GM12878 (cell line): ENCODE measurements around the gene GNPTG. TPM values are rescaled to one million over a fixed set of nuclear protein-coding genes. Genes with fewer than 3 reads are reported as not detected.

Source experiments
- ATAC-seq: fragments of 200-7000 bp; cut with Tn5 transposase; 3 replicates; pipeline ENCODE4 v1.9.1; 2020; ENCODE audit warnings: mild to moderate bottlenecking, moderate library complexity
- BruUV-seq: library from RNA; stranded (reverse); fragments of 400-500 nt; replicated peaks from 2 replicates; lab custom pipeline; 2021; lab: Mats Ljungman, UMichigan
- CTCF ChIA-PET: fragments of 300-600 bp; sonication (Branson Sonifier 250); formaldehyde crosslinking; extraction: SDS; loops from one replicate; lab custom pipeline; 2021; ENCODE audit warnings: inconsistent platforms; lab: Yijun Ruan, JAX
- POLR2A ChIA-PET: fragments of 350-600 bp; formaldehyde crosslinking; extraction: SDS; loops from one replicate; lab custom pipeline; 2021; ENCODE audit warnings: inconsistent platforms; lab: Charles Lee
- RAD21 ChIA-PET: fragments of 300-600 bp; sonication (Branson Sonifier 250); formaldehyde crosslinking; loops from one replicate; lab custom pipeline; 2023; ENCODE audit warnings: antibody characterized with exemption; ENCODE audit not compliant: unreplicated experiment; lab: Charles Lee
- SMC1A ChIA-PET: fragments of 300-600 bp; sonication (Branson Sonifier 250); formaldehyde crosslinking; loops from one replicate; lab custom pipeline; 2023; ENCODE audit not compliant: unreplicated experiment, uncharacterized antibody; lab: Charles Lee
- DNase-seq: peaks from one replicate; pipeline ENCODE4 v3.0.0-alpha.2; 2011; ENCODE audit warnings: low read depth, low spot score
- FAIRE-seq: peaks from 3 replicates; lab custom pipeline; 2011; peaks lifted over from hg19 to GRCh38; lab: Jason Lieb, UNC
- H2AFZ ChIP-seq: 2 replicates; pipeline ENCODE4 v1.6.0; 2011; ENCODE audit warnings: low read depth, low read length, control low read depth; ENCODE audit not compliant: control insufficient read depth
- H3K27ac ChIP-seq: 2 replicates; pipeline ENCODE4 v1.5.1; 2011; ENCODE audit warnings: control low read depth; ENCODE audit not compliant: control insufficient read depth, insufficient read depth
- H3K27me3 ChIP-seq, 2 experiments: replicated peaks in 1 of 2; 2 replicates each; pipeline versions ENCODE4 v1.6.0 to v1.6.1; 2011; ENCODE audit warnings: low read length in 1 of 2; ENCODE audit not compliant: control insufficient read depth in 2 of 2, insufficient read depth in 2 of 2
- H3K36me3 ChIP-seq, 2 experiments: 2 replicates each; pipeline ENCODE4 v1.5.1; 2011; ENCODE audit warnings: low read length in 1 of 2; ENCODE audit not compliant: control insufficient read depth in 2 of 2, insufficient read depth in 2 of 2
- H3K4me1 ChIP-seq: 2 replicates; pipeline ENCODE4 v1.6.1; 2011; ENCODE audit warnings: mild to moderate bottlenecking, low read length, moderate library complexity, mixed read lengths; ENCODE audit not compliant: control insufficient read depth, insufficient read depth
- H3K4me2 ChIP-seq: 2 replicates; pipeline ENCODE4 v1.6.0; 2011; ENCODE audit warnings: control low read depth; ENCODE audit not compliant: control insufficient read depth, insufficient read depth
- H3K4me3 ChIP-seq: fragments of 200-600 bp; sonication (generic); 2 replicates; pipeline ENCODE4 v1.5.1; 2016
- H3K79me2 ChIP-seq: 2 replicates; pipeline ENCODE4 v1.6.0; 2011; ENCODE audit warnings: low read length; ENCODE audit not compliant: control insufficient read depth, insufficient read depth
- H3K9ac ChIP-seq: 2 replicates; pipeline ENCODE4 v1.8.0; 2011; ENCODE audit warnings: low read length, control low read depth, mixed read lengths; ENCODE audit not compliant: control insufficient read depth, insufficient read depth
- H3K9me3 ChIP-seq: replicated peaks from 3 replicates; pipeline ENCODE4 v1.5.1; 2011; ENCODE audit warnings: mild to moderate bottlenecking, low read length; ENCODE audit not compliant: control insufficient read depth, insufficient read depth
- H4K20me1 ChIP-seq: 2 replicates; pipeline ENCODE4 v1.6.0; 2011; ENCODE audit not compliant: control insufficient read depth, insufficient read depth
- BHLHE40 ChIP-seq, 2 experiments: fragments of 450-650 bp in 1 of 2; IDR thresholded peaks; 2 replicates each; pipeline ENCODE4 v1.6.1; 2011 to 2017; ENCODE audit warnings: low read depth in 2 of 2, borderline replicate concordance in 1 of 2, improper control_type of control experiment in 1 of 2, low read length in 1 of 2, mild to moderate bottlenecking in 1 of 2
- BRCA1 ChIP-seq: IDR thresholded peaks from 2 replicates; pipeline ENCODE4 v1.6.1; 2011; ENCODE audit warnings: low read depth, low read length, improper control_type of control experiment
- CHD4 ChIP-seq: fragments of 200-600 bp; sonication (generic); IDR thresholded peaks from 2 replicates; pipeline ENCODE4 v1.6.1; 2016; ENCODE audit warnings: mild to moderate bottlenecking
- GABPA ChIP-seq: IDR thresholded peaks from 2 replicates; pipeline ENCODE4 v1.6.1; 2014; ENCODE audit warnings: antibody characterized with exemption, low read depth, mild to moderate bottlenecking, inconsistent platforms
- HDAC2 ChIP-seq: fragments of 200-600 bp; sonication (generic); IDR thresholded peaks from 2 replicates; pipeline ENCODE4 v1.6.1; 2017
- HDAC6 ChIP-seq: fragments of 200-600 bp; sonication (generic); IDR thresholded peaks from one replicate; pipeline ENCODE4 v1.8.0; 2017; ENCODE audit warnings: antibody characterized with exemption; ENCODE audit not compliant: unreplicated experiment
- MYC ChIP-seq: IDR thresholded peaks from 2 replicates; pipeline ENCODE4 v1.6.1; 2011; ENCODE audit warnings: mild to moderate bottlenecking, low read length, moderate library complexity, inconsistent platforms; ENCODE audit not compliant: insufficient read depth, insufficient replicate concordance, insufficient read length, severe bottlenecking
- POLR2AphosphoS2 ChIP-seq: IDR thresholded peaks from 2 replicates; pipeline ENCODE4 v1.6.1; 2011; ENCODE audit warnings: low read depth, mild to moderate bottlenecking, low read length, improper control_type of control experiment, moderate library complexity
- POLR2AphosphoS5 ChIP-seq: IDR thresholded peaks from 2 replicates; pipeline ENCODE4 v1.6.1; 2011; ENCODE audit warnings: mild to moderate bottlenecking, low read length, inconsistent platforms
- SIX5 ChIP-seq: IDR thresholded peaks from 2 replicates; pipeline ENCODE4 v1.6.1; 2011; ENCODE audit warnings: mild to moderate bottlenecking, low read depth, low read length, moderate library complexity; ENCODE audit not compliant: severe bottlenecking
- STAT3 ChIP-seq: IDR thresholded peaks from 2 replicates; pipeline ENCODE4 v1.6.1; 2011; ENCODE audit warnings: low read depth, low read length, improper control_type of control experiment
- ZNF274 ChIP-seq: IDR thresholded peaks from one replicate; pipeline ENCODE4 v1.8.0; 2011; ENCODE audit not compliant: insufficient read length, insufficient read depth
- WGBS: methylation state at CpG from one replicate; pipeline ENCODE4 v1.1.6; 2016; ENCODE audit warnings: low lambda C conversion rate; ENCODE audit not compliant: insufficient replicate concordance, insufficient coverage; ENCODE audit errors: missing lambda C conversion rate; 5-methylcytosine and 5-hydroxymethylcytosine counted together
- in situ Hi-C: fragments of 300-500 bp; cut with MboI; formaldehyde crosslinking; loops from 9 replicates; pipeline ENCODE4 v1.14.3; 2018; ENCODE audit warnings: mixed read lengths
- intact Hi-C: fragments of 100-400 bp; cut with micrococcal nuclease; formaldehyde crosslinking; loops from one replicate; pipeline ENCODE4 v1.14.2; 2022; ENCODE audit not compliant: unreplicated experiment
- polyA plus RNA-seq, 11 experiments: library from polyadenylated mRNA; depleted of rRNA in 4 of 11; unstranded in 6 of 11; stranded (reverse) in 5 of 11; fragments of >200 nt; fragmentation: Nextera tagmentation in 4 of 11; fragmentation: Illumina TruSeq in 1 of 11; extraction: Ambion mirVana in 4 of 11; extraction: Trizol in 1 of 11; gene quantifications; 1 replicate in 1 of 11; 2 replicates in 10 of 11; pipeline versions ENCODE4 v1.2.1 to v1.2.3, GENCODE V29; 2011 to 2016; ENCODE audit warnings: inconsistent platforms in 2 of 11, missing spikeins in 2 of 11, low read depth in 1 of 11
- total RNA-seq, 4 experiments: library from RNA; depleted of rRNA in 3 of 4; stranded (reverse); fragments of >200 nt in 3 of 4; fragmentation: Illumina TruSeq in 1 of 4; extraction: Trizol in 1 of 4; gene quantifications; 2 replicates each; pipeline versions ENCODE4 v1.2.1 to v1.2.3, GENCODE V29; 2013 to 2021
- TF ChIP-seq, protein P1 (sequence below): IDR thresholded peaks from 2 replicates; pipeline ENCODE4 v1.6.1; 2012; ENCODE audit warnings: mild to moderate bottlenecking, low read depth, low read length

Gene GNPTG
- total and polyA plus RNA-seq, 10 of the 15 experiments (the other 5 are each of a cell fraction or from before 2014, with no cell fraction given): 0.80 to 32.6 (median 20.9) TPM

DNA sequence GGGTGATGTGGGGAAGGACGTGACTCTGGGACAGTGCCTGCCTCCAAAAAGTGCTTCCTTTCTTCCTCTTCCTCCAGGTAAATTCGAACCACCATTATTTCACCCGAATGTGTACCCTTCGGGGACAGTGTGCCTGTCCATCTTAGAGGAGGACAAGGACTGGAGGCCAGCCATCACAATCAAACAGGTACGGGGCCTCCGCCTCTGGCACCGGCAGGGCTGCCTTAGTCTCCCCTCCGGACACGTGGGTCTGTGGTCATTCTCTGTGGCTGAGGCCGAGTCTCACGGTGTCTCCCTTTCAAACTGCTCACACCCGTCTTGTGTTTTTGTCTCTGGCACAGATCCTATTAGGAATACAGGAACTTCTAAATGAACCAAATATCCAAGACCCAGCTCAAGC lies 31.6 kb upstream of the GNPTG start:
- H3K4me1 ChIP-seq: no peaks in the 10 kb centered on the region
- no peak overlapping the region for H3K4me3 ChIP-seq
- TF ChIP-seq POLR2AphosphoS5 (0 out of 2 replicates have a peak, but pooled peaks have one; percentile 5), POLR2AphosphoS2 (no peak)
- WGBS: 83% methylated on average over 12 of the region's 12 CpGs
- BruUV-seq: no TSS peak
- intact Hi-C loops: no loop called here
- no peaks in the 10 kb centered on the region for H3K27me3 ChIP-seq
- ChIA-PET SMC1A (no interaction called here), RAD21 (no interaction called here), CTCF (no interaction called here), POLR2A (no interaction called here)
- FAIRE-seq (no peak), ATAC-seq (no peak), DNase-seq (no peak)
- H3K4me2 ChIP-seq: no peak overlapping the region
- peaks cover 40 to 62% of the 10 kb centered on the region in 2 experiments for H3K36me3 ChIP-seq
- H3K27ac ChIP-seq: no peak overlapping the region
- H3K79me2 ChIP-seq: peaks cover under 1% of the 10 kb centered on the region
- 0 out of 2 replicates have a peak, but pooled peaks cover 4% of the 10 kb centered on the region for H4K20me1 ChIP-seq
- in situ Hi-C loops: no loop called here
- H2AFZ ChIP-seq: no peak overlapping the region
- no peaks in the 10 kb centered on the region for H3K9me3 ChIP-seq
- H3K9ac ChIP-seq: no peak overlapping the region

DNA sequence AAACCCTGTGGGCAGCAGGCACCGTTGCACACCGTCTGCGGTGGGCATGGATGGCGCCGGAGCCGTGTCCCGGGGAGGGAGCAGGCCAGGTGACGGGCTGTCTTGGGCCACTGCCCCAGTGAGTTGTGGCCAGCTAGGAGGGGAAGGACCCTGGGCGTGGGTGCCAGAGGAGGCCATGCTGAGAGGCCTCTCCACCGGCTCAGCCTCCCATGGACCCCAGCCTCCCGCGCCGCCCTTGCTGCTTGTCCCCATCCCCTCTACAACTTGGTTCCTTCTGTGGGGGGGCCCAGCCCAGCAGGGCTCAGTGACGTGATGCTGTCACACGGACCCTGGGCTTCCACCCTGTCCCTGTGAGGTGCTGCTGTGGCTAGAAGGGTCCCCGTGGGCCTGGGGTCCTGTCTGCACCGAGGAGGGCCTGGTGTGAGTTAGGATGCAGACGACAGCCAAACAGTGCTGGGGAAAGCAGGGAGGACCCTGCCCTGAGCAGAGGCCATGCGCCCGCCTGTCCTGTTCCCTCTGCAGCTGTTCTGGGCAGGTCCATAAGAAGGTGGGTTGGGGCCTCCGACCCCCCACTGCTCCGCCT lies 31.0 kb upstream of the GNPTG start:
- Histone ChIP-seq H3K9ac (no peak overlapping the region), H3K36me3 (peaks cover 36 to 55% of the 10 kb centered on the region in 2 experiments), H3K4me3 (no peak overlapping the region), H3K9me3 (no peaks in the 10 kb centered on the region), H3K4me1 (no peaks in the 10 kb centered on the region), H4K20me1 (0 out of 2 replicates have a peak, but pooled peaks cover 4% of the 10 kb centered on the region), H3K27ac (no peak overlapping the region), H3K27me3 (no peaks in the 10 kb centered on the region), H2AFZ (no peak overlapping the region), H3K4me2 (no peak overlapping the region), H3K79me2 (no peaks in the 10 kb centered on the region; the same call in none of the 2 replicates)
- in situ Hi-C loops: no loop called here
- CTCF ChIA-PET: no interaction called here
- SMC1A ChIA-PET: no interaction called here
- POLR2A ChIA-PET: no interaction called here
- BruUV-seq: no TSS peak
- RAD21 ChIA-PET: no interaction called here
- intact Hi-C loops: no loop called here
- ATAC-seq (no peak), FAIRE-seq (no peak), DNase-seq (no peak)
- 94% methylated on average over 20 of the region's 22 CpGs for WGBS
- TF ChIP-seq BRCA1: no peak
- no peak for TF ChIP-seq ZNF274
- no peak for TF ChIP-seq GABPA
- no peak for TF ChIP-seq MYC
- TF ChIP-seq CHD4: no peak
- no peak for TF ChIP-seq HDAC2
- TF ChIP-seq SIX5: no peak
- TF ChIP-seq BHLHE40 (IDR thresholded peaks at IDR 0.05; ENCODE audit: borderline replicate concordance in 1 of 2, low read depth in 2 of 2, low read length in 1 of 2): no peak
- TF ChIP-seq STAT3: no peak
- TF ChIP-seq, protein P1, sequence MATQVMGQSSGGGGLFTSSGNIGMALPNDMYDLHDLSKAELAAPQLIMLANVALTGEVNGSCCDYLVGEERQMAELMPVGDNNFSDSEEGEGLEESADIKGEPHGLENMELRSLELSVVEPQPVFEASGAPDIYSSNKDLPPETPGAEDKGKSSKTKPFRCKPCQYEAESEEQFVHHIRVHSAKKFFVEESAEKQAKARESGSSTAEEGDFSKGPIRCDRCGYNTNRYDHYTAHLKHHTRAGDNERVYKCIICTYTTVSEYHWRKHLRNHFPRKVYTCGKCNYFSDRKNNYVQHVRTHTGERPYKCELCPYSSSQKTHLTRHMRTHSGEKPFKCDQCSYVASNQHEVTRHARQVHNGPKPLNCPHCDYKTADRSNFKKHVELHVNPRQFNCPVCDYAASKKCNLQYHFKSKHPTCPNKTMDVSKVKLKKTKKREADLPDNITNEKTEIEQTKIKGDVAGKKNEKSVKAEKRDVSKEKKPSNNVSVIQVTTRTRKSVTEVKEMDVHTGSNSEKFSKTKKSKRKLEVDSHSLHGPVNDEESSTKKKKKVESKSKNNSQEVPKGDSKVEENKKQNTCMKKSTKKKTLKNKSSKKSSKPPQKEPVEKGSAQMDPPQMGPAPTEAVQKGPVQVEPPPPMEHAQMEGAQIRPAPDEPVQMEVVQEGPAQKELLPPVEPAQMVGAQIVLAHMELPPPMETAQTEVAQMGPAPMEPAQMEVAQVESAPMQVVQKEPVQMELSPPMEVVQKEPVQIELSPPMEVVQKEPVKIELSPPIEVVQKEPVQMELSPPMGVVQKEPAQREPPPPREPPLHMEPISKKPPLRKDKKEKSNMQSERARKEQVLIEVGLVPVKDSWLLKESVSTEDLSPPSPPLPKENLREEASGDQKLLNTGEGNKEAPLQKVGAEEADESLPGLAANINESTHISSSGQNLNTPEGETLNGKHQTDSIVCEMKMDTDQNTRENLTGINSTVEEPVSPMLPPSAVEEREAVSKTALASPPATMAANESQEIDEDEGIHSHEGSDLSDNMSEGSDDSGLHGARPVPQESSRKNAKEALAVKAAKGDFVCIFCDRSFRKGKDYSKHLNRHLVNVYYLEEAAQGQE: no peak
- TF ChIP-seq HDAC6: no peak
